DOHH2 (cell line): ENCODE data around the gene NOL4L.

Experiments used
- H3F3A ChIP-seq: fragments of 200-600 bp; sonication (generic), shearing (Covaris generic); 2 replicates; pipeline ENCODE4 v1.6.0; 2016; ENCODE audit warnings: antibody characterized with exemption, mild to moderate bottlenecking; ENCODE audit not compliant: control insufficient read depth, insufficient read depth
- H3K27ac ChIP-seq: fragments of 200-600 bp; sonication (generic); 2 replicates; pipeline ENCODE4 v1.5.1; 2014; ENCODE audit warnings: low read depth, mild to moderate bottlenecking, low read length, moderate library complexity
- H3K27me3 ChIP-seq: fragments of 200-600 bp; sonication (generic); 2 replicates; pipeline ENCODE4 v1.6.1; 2014; ENCODE audit warnings: mild to moderate bottlenecking, low read length, mixed read lengths; ENCODE audit not compliant: control insufficient read depth
- H3K36me3 ChIP-seq: fragments of 200-600 bp; sonication (generic); 2 replicates; pipeline ENCODE4 v1.6.1; 2014; ENCODE audit warnings: mild to moderate bottlenecking, low read length, moderate library complexity, mixed read lengths; ENCODE audit not compliant: control insufficient read depth
- H3K4me1 ChIP-seq: fragments of 200-600 bp; sonication (generic); 2 replicates; pipeline ENCODE4 v1.6.1; 2014; ENCODE audit warnings: mild to moderate bottlenecking, low read length, mixed read lengths; ENCODE audit not compliant: control insufficient read depth
- H3K4me2 ChIP-seq: fragments of 200-600 bp; sonication (generic); 2 replicates; pipeline ENCODE4 v1.6.0; 2014; ENCODE audit warnings: mild to moderate bottlenecking, low read length, moderate library complexity
- H3K4me3 ChIP-seq: fragments of 200-600 bp; sonication (generic); 2 replicates; pipeline ENCODE4 v1.5.1; 2014; ENCODE audit warnings: mild to moderate bottlenecking, low read length, mixed read lengths
- H3K79me2 ChIP-seq: fragments of 200-600 bp; sonication (generic); 2 replicates; pipeline ENCODE4 v1.6.1; 2014; ENCODE audit warnings: mild to moderate bottlenecking, low read length, mixed read lengths; ENCODE audit not compliant: control insufficient read depth
- H3K9me2 ChIP-seq: fragments of 200-600 bp; sonication (generic); replicated peaks from 2 replicates; pipeline ENCODE4 v1.6.1; 2014; ENCODE audit warnings: mild to moderate bottlenecking, low read length, mixed read lengths; ENCODE audit not compliant: control insufficient read depth
- H3K9me3 ChIP-seq: fragments of 200-600 bp; sonication (generic); 2 replicates; pipeline ENCODE4 v1.6.1; 2014; ENCODE audit warnings: antibody characterized with exemption, low read length, mixed read lengths; ENCODE audit not compliant: control insufficient read depth, insufficient read depth
- H4K20me1 ChIP-seq: fragments of 200-600 bp; sonication (generic); 2 replicates; pipeline ENCODE4 v1.6.0; 2014; ENCODE audit warnings: low read depth, mild to moderate bottlenecking, antibody characterized with exemption, low read length, moderate library complexity; ENCODE audit not compliant: control insufficient read depth, insufficient read depth
- CTCF ChIP-seq: fragments of 200-600 bp; sonication (generic); IDR thresholded peaks from one replicate; pipeline ENCODE4 v1.5.1; 2014; ENCODE audit warnings: antibody characterized with exemption, mild to moderate bottlenecking, low read depth, low read length; ENCODE audit not compliant: poor library complexity, severe bottlenecking
- EZH2phosphoT487 ChIP-seq: fragments of 200-600 bp; sonication (generic); IDR thresholded peaks from 2 replicates; pipeline ENCODE4 v1.6.1; 2017; ENCODE audit warnings: borderline replicate concordance, mild to moderate bottlenecking, antibody characterized with exemption, low read length, moderate library complexity, mixed read lengths

NOL4L gene

GRCh38 chr20:32612351-32613191, 27.4 kb upstream of the NOL4L start:
- Histone ChIP-seq H4K20me1 (no peaks in the 10 kb centered on the region), H3K36me3 (no peaks in the 10 kb centered on the region), H3K27ac (no peak overlapping the region), H3K4me3 (no peak overlapping the region), H3K27me3 (no peaks in the 10 kb centered on the region), H3K9me2 (no peaks in the 10 kb centered on the region), H3F3A (no peaks in the 10 kb centered on the region), H3K9me3 (no peaks in the 10 kb centered on the region), H3K79me2 (no peaks in the 10 kb centered on the region), H3K4me2 (no peak overlapping the region), H3K4me1 (no peaks in the 10 kb centered on the region)
- TF ChIP-seq EZH2phosphoT487 (no peak), CTCF (no peak)

DNA sequence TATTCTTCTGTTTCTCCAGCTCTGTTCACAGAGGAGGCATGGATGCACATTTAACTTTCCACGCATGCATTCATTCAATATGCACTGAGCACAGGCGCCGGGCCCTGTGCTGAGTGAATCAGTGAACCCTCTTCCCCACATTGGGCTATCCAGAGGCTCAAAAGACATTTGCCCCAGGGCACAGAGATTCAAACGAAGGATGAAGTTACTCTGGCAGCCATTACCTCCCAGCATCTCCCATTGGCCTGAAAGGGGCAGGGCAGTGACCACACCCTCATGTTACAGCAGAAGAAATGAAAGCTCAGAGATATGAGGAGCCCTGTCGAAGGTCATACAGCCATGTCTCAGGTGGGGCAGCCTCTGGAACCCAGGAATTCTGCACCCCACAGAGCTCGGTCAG, 26.7 kb upstream of the NOL4L start:
- Histone ChIP-seq H3K27ac (no peak overlapping the region), H3K4me3 (no peak overlapping the region), H3K36me3 (no peaks in the 10 kb centered on the region), H3K9me2 (no peaks in the 10 kb centered on the region), H3K79me2 (no peaks in the 10 kb centered on the region), H3K4me1 (no peaks in the 10 kb centered on the region), H3K9me3 (no peaks in the 10 kb centered on the region), H3K27me3 (no peaks in the 10 kb centered on the region), H3K4me2 (no peak overlapping the region), H3F3A (no peaks in the 10 kb centered on the region), H4K20me1 (no peaks in the 10 kb centered on the region)
- TF ChIP-seq EZH2phosphoT487 (no peak), CTCF (no peak)

DNA sequence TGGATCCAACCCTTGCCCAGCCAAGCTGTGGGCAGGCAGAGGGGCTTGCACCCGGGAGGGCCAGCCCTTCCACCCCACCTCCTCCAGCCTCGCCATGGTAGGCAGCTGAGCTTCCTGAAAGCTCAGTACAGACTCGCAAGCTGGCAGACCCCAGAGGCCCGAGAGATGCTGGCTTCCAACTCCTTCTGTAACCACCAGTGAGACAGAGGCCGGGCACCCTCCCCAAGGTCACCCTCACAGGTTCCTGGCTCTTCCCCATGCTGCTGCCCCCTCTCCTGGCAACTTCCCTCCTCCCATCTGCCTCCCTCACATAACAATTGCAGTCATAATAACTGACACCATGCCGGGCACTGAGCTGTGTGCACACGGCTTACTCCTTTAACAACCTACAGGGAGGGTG, 26.2 kb upstream of the NOL4L start:
- H3K4me1 ChIP-seq, result no peaks in the 10 kb centered on the region
- H3K27ac ChIP-seq, result no peak overlapping the region
- no peaks in the 10 kb centered on the region for H3K36me3 ChIP-seq
- no peaks in the 10 kb centered on the region for H4K20me1 ChIP-seq
- H3K27me3 ChIP-seq, result peaks cover 4% of the 10 kb centered on the region; the same call in 1 of the 2 replicates
- H3F3A ChIP-seq, result no peaks in the 10 kb centered on the region
- H3K9me3 ChIP-seq, result no peaks in the 10 kb centered on the region
- no peaks in the 10 kb centered on the region for H3K9me2 ChIP-seq
- H3K4me2 ChIP-seq, result no peak overlapping the region
- TF ChIP-seq EZH2phosphoT487 (no peak), CTCF (no peak)
- H3K4me3 ChIP-seq, result no peak overlapping the region
- H3K79me2 ChIP-seq, result no peaks in the 10 kb centered on the region
